HT-29 (cell line): ENCODE measurements around the gene AUH. TPM values are rescaled to one million over a fixed set of nuclear protein-coding genes. Genes with fewer than 3 reads are reported as not detected.
A peak's percentile ranks its signal among the peaks of the same experiment; 100 is the strongest.
"Not testable (repeated sequence)": the region's sequence is repeated elsewhere in the genome, so short reads cannot be mapped to it uniquely, and the experiment has no call there.

Experiments
- DNase-seq: peaks from one replicate; pipeline ENCODE4 v3.0.0-alpha.2; 2015; ENCODE audit warnings: low spot score
- total RNA-seq: library from RNA; depleted of rRNA; stranded (reverse); fragments of >200 nt; shearing (Covaris generic); gene quantifications from 2 replicates; pipeline ENCODE4 v1.2.3, GENCODE V29; 2014

The AUH gene
- total RNA-seq, 1 experiment from 2014 or later, result 28.6 TPM

- DNase-seq, result no peak
These were observed 151.4 kb downstream of the AUH start for GRCh38 chr9:91210318-91210717.

GRCh38 chr9:91208837-91209236 is 152.9 kb downstream of the AUH start:
- no peak for DNase-seq

GRCh38 chr9:91208419-91208745 is 153.3 kb downstream of the AUH start:
- DNase-seq, result no peak

- peak; percentile 24 for DNase-seq
These were observed 153.8 kb downstream of the AUH start for GRCh38 chr9:91207729-91208418.

GRCh38 chr9:91207397-91207728 is 154.4 kb downstream of the AUH start:
- DNase-seq, result no peak

- no peak for DNase-seq
These were observed 154.9 kb downstream of the AUH start for GRCh38 chr9:91206806-91207205.

- no peak for DNase-seq
These were observed 158.9 kb downstream of the AUH start for GRCh38 chr9:91202736-91203283.

- DNase-seq, result no peak
These were observed 160.9 kb downstream of the AUH start for GRCh38 chr9:91200692-91201336.

GRCh38 chr9:91199739-91200497 is 161.8 kb downstream of the AUH start:
- no peak for DNase-seq

- not testable (repeated sequence) for DNase-seq
These were observed 162.8 kb downstream of the AUH start for GRCh38 chr9:91198881-91199280.

- DNase-seq, result no peak
These were observed 163.3 kb downstream of the AUH start for GRCh38 chr9:91198405-91198804.

GRCh38 chr9:91197232-91198181 is 164.2 kb downstream of the AUH start:
- DNase-seq, result peak; percentile 88

- no peak for DNase-seq
These were observed 165.4 kb downstream of the AUH start for GRCh38 chr9:91196103-91196950.

- no peak for DNase-seq
These were observed 166.2 kb downstream of the AUH start for GRCh38 chr9:91195372-91196012.

- peak; percentile 84 for DNase-seq
These were observed 167.9 kb downstream of the AUH start for GRCh38 chr9:91193658-91194391.

- peak; percentile 86 for DNase-seq
These were observed 168.5 kb downstream of the AUH start for GRCh38 chr9:91193087-91193657.

GRCh38 chr9:91192381-91193086 is 169.2 kb downstream of the AUH start:
- DNase-seq, result no peak
